HT1080 (cell line): ENCODE data around the gene AP1M1. TPM values are rescaled to one million over a fixed set of nuclear protein-coding genes. Genes with fewer than 3 reads are reported as not detected.
"Not testable (repeated sequence)": the region's sequence is repeated elsewhere in the genome, so short reads cannot be mapped to it uniquely, and the experiment has no call there.

ENCODE experiments used
- DNase-seq: peaks from one replicate; pipeline ENCODE4 v3.0.0-alpha.2; 2015; ENCODE audit warnings: low read depth
- total RNA-seq: library from RNA; depleted of rRNA; stranded (reverse); fragments of >200 nt; shearing (Covaris generic); gene quantifications from 2 replicates; pipeline ENCODE4 v1.2.3, GENCODE V29; 2014

Gene AP1M1
- total RNA-seq, 1 experiment from 2014 or later = 138 TPM

GRCh38 chr19:16260812-16261161 is 63.1 kb downstream of the AP1M1 start:
- no peak for DNase-seq

GRCh38 chr19:16261584-16262368 is 64.1 kb downstream of the AP1M1 start:
- no peak for DNase-seq

DNA sequence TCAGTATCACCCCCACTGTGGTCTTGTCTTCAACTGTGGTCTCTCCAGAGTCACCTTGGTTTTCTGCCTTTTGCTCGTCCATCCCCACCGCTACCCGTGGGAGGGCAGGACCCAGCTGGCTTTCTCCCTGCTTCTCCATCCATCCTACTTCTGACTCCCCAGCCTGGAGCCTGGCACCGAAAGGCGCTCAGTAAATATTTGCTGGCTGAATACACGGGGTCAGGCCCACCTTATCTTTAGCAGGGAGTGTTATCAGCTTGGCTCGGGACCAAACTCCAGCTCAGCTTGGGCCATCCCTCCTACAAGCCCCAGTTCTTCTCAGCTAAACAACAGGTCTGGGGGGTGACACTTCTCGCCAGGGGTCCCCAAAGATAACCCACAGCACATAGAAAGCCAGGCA is 64.9 kb downstream of the AP1M1 start:
- no peak for DNase-seq

DNA sequence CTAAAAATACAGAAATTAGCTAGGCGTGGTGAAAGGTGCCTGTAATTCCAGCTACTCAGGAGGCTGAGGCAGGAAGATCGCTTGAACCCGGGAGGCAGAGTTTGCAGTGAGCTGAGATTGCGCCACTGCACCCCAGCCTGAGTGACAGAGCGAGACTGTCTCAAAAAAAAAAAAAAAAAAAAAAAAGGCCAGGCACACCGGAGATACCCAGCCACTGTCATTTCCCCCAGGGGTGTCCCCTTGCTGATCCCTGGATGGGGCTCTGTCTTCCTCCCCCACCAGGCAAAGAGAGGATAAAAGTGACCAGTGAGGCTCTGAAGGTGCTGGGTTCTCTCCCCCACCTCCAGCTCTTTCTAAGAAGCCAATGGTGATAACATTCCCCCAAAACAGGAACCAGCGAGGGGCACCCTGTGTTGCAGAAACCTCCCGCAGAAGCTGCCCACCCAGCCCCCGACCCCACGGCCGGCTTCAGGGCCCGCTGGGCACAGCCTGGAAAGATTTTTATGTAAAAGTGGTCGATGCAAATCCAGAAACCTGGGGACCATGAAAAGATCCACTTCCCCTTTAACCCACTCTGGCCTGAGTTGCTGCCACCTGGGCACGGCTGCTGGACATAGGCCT is 65.5 kb downstream of the AP1M1 start:
- DNase-seq = no peak

DNA sequence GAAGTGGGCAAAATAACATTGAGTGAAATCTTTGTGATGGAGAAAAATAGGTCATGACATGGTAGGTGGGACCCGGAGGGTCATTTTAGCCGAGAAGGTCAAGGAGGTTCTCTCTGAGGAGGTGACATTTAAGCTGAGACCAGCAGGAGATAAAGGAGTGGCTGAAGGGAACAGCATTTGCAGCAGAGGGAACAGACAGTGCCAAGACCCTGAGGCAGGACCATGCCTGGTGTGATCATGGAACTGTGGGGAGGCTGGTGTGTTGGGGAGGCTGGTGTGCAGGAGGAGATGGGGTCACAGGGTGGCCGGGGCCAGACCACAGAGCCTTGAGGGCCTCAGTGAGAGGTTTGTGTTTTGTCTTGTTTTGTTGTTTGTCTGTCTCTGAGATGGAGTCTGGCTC is 67.5 kb downstream of the AP1M1 start:
- DNase-seq = no peak

- no peak for DNase-seq
These were observed 68.3 kb downstream of the AP1M1 start for GRCh38 chr19:16265890-16266585.

DNA sequence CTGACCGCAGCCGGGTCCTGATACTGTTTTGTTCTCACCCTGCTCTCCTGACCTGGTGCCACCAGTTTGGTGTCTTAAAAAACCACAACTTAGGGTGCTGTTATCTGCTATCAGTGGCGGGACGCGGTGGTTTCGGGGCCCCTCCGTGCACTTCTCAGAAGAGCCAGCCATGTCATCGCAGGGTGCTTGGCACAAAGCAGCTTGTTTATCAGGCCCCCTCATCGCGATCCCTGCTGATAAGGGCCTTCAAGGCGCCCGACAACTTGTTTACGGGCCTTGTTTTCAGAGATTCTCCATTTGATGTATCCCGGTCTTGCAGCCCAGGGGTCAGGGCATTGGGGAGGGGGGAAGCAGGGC is 68.9 kb downstream of the AP1M1 start:
- DNase-seq = no peak

DNA sequence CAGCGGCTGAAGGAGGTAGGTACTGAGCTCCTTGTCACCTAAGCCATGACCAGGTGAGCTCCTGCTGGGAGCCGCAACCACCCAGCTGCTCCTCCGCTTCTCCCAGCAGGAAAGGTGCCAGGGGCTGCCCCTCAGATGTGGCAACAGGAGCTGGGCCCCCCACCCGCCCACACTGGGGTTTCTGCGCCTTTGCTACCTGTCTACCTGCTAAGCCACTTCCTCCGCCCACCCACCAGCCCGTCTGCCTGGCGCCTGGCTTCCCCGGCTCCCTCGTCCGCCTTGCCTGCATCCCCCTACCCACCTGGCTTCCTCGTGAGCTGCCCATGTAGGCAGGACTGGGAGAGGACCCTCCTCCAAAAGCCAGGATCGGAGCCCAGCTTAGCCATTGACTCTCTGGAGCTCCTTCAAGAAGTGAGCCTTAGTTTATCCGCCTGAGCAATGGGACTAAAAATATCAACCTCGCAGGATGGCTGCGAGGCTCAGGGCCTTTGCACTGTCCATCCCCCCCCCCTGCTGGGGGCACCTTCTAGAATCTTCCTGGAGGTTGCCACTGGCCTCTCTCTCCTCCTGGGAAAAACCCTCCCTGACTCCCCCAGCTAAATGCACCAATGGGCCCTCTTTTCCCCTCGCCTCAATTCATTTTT is 71.1 kb downstream of the AP1M1 start:
- no peak for DNase-seq

- no peak for DNase-seq
These were observed 75.2 kb downstream of the AP1M1 start for GRCh38 chr19:16272945-16273344.

- DNase-seq = no peak
These were observed 76.7 kb downstream of the AP1M1 start for GRCh38 chr19:16274447-16274846.

GRCh38 chr19:16280306-16280705 is 82.6 kb downstream of the AP1M1 start:
- DNase-seq = no peak

- no peak for DNase-seq
These were observed 84.0 kb downstream of the AP1M1 start for GRCh38 chr19:16281743-16282142.

DNA sequence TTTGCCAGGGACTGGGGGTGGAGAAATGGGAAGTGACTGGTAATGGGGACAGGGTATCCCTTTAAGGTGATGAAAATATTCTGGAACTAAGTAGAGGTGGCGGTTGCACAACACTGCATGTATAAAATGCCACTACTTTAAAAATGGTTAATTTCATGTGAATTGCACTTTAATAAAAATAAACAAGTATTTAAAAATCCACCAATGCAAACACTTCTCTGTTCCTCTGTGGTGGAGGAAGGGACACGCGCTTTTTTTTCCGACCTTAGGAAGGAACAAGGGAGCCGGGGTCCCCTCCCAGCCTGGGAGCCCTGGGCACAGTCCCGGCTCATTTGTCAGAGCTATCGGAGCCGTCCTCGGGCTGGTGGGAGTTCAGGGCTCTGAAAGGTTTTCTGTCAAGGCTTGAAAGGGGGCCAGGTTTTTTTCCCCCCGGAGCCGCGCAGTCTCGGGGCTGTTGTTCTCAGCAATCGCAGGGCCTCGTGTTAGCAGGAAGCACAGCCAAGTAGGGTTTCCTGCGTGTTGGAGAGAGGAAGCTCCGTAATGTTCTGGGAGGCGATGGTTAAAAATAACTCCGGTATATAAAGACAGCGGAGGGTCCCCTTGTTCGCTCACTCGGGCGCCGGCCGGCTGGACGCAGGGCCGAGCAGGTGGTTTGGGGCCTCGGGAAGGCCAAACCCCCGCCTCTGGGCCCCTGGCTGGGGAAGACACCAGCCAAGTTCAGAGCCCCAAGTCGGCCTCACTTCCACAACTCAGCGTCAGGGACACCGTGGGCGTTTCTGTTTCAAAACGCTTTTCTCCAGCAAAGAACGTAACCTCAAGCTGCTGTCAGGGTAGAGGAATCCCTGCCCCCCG is 85.7 kb downstream of the AP1M1 start:
- DNase-seq = no peak

DNA sequence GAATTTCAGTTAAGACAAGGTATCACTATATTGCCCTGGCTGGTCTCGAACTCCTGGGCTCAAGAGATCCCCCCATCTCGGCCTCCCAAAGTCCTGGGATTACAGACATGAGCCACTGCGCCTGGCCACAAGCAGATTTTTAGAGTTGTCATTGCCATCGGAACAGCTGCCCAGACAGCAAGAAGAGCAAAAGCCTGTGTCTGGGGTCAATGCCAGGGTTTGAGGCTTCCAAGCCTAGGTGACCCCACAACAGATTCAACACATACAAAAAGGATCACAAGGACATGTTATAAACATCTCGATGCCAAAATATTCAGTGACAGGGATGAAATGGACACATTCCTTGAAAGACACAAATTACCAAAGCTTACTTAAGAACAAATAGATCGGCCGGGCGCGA is 86.8 kb downstream of the AP1M1 start:
- DNase-seq = no peak

GRCh38 chr19:16285079-16285478 is 87.4 kb downstream of the AP1M1 start:
- DNase-seq = not testable (repeated sequence)

GRCh38 chr19:16285769-16286498 is 88.2 kb downstream of the AP1M1 start:
- DNase-seq = no peak

DNA sequence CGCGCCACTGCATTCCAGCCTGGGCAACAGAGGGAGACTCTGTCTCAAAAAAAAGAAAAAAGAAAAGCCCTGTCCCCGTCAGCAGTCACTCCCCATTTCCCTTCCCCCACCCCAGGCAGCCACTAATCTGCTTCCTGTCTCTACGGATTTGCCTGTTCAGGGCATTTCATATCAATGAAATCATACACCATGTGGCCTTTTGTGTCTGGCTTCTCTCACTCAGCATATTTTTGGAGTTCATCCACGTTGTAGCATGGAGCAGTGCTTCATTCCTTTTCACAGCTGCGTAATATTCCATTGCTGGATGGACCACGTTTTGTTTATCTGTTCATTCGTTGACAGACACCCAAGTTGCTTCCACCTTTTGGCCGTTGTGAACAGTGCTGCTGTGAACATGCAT is 90.8 kb downstream of the AP1M1 start:
- DNase-seq = no peak

GRCh38 chr19:16289594-16289993 is 91.9 kb downstream of the AP1M1 start:
- DNase-seq = no peak

GRCh38 chr19:16290692-16291091 is 93.0 kb downstream of the AP1M1 start:
- no peak for DNase-seq
